ENCODE measurements around the gene DLGAP3.

Gene DLGAP3

DNA sequence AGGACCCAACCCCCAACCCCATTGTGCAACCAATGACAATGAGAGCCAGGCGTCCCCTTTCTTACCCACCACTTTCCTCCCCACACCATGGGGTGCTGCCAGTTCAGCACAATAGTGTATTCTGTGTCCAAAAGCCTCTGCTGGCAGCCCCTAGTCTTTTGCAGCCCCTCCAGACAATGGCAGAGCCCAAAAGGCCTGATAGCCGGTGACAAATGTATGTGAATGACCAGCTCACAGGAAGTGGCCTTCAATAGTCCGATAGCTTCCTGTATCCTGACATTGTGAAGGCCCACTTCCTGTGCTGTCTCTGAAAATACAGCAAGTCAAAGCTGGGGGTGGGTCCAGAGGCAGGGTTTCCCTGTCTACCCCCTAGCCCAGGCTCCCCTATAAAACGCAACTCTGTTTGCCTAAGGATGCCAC lies 86.5 kb downstream of the DLGAP3 start:
- Mint-ChIP-seq H3K9me3 (no peaks in the 10 kb centered on the region), H3K27me3 (ENCODE audit: low read depth) (no peaks in the 10 kb centered on the region), H3K36me3 (ENCODE audit: low read depth) (no peaks in the 10 kb centered on the region), H3K4me3 (no peak overlapping the region), H3K27ac (no peak overlapping the region), H3K4me1 (no peaks in the 10 kb centered on the region)
- TF ChIP-seq, protein P1, sequence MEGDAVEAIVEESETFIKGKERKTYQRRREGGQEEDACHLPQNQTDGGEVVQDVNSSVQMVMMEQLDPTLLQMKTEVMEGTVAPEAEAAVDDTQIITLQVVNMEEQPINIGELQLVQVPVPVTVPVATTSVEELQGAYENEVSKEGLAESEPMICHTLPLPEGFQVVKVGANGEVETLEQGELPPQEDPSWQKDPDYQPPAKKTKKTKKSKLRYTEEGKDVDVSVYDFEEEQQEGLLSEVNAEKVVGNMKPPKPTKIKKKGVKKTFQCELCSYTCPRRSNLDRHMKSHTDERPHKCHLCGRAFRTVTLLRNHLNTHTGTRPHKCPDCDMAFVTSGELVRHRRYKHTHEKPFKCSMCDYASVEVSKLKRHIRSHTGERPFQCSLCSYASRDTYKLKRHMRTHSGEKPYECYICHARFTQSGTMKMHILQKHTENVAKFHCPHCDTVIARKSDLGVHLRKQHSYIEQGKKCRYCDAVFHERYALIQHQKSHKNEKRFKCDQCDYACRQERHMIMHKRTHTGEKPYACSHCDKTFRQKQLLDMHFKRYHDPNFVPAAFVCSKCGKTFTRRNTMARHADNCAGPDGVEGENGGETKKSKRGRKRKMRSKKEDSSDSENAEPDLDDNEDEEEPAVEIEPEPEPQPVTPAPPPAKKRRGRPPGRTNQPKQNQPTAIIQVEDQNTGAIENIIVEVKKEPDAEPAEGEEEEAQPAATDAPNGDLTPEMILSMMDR (IDR thresholded peaks at IDR 0.05; ENCODE audit: unreplicated experiment in 3 of 3): no peak

DNA sequence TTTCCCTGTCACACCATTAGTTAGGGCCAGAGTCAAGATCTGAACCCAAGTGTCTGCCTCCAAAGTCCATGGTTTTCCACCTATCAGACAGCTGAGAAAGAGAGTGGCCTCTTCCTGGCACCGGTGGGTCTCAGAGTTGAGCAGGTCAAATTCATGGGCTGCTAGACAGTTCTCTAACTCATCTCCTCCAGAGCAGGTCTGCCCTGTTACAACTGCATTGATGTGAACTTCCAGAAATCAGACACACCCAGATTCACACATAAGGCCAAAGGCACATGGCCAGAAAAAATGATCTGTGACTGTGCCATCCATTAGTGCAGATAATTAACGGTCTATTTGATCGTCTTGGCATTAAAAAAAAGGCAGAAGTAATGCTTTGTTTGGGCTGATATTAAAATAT lies 87.4 kb downstream of the DLGAP3 start:
- TF ChIP-seq, protein P1 (IDR thresholded peaks at IDR 0.05; ENCODE audit: unreplicated experiment in 3 of 3): no peak
- Mint-ChIP-seq H3K9me3 (no peaks in the 10 kb centered on the region), H3K4me3 (no peak overlapping the region), H3K27me3 (ENCODE audit: low read depth) (no peaks in the 10 kb centered on the region), H3K36me3 (ENCODE audit: low read depth) (no peaks in the 10 kb centered on the region), H3K27ac (no peak overlapping the region), H3K4me1 (no peaks in the 10 kb centered on the region)

DNA sequence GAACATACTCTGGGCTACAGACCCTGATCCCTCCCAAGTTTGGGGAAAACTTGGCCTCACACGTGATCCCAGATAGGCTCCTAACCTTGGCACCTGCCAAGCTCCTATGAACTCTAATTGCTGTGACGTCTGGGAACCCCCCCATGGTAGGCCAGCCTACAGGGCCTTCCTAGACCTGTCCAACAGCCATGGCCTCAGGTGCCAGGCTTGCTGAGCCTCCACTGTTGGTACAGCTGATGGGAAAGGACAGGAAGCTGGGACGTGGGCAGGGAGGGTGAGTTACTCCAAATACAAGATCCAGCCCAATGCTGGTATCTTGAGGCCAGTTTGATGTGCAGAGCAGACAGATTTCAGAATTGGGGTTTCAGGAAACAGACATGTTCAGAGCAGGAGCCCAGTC lies 89.0 kb downstream of the DLGAP3 start:
- no peaks in the 10 kb centered on the region for H3K4me1 Mint-ChIP-seq
- TF ChIP-seq, protein P1 (IDR thresholded peaks at IDR 0.05; ENCODE audit: unreplicated experiment in 3 of 3): no peak
- no peaks in the 10 kb centered on the region for H3K9me3 Mint-ChIP-seq
- H3K36me3 Mint-ChIP-seq (ENCODE audit: low read depth): no peaks in the 10 kb centered on the region
- H3K27me3 Mint-ChIP-seq (ENCODE audit: low read depth): no peaks in the 10 kb centered on the region
- H3K4me3 Mint-ChIP-seq: no peak overlapping the region
- no peak overlapping the region for H3K27ac Mint-ChIP-seq

DNA sequence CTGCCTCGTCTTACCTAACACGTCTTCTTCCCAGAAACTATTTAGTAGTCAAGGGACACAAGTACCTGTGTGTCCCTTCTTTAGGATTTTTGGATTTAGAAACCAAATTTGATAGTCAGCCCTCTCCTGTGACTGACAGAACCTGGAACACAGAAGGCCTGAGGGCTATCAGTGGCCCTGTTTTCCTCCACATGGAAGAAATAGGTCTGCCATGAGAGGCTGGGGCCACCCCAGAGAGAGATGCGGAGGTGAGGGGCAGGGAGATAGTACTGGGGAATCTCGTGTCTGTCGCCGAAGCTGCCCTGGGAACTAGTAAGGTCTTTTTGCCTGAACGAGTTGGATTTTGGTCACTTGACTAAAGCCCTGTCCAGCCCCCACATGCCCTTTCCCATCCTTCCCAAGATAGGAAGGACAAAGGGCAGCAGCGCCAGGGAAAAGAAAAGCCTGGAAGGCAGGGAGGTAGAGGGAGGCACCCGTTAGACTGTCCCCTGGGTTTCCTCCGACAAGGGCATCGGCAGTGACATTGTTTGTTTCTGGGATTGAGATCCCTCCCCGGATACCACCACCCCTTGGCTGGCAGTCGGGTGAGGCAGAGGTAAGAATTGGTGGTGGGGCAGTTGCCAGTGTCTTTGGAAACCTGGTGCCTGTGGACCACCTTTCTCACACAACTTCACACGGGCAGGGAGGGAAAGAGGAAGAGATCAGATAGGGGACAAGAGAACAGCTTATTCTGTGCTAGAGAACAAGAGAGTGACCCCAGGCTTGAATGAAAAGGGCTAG lies 89.7 kb downstream of the DLGAP3 start:
- TF ChIP-seq, protein P1 (IDR thresholded peaks at IDR 0.05; ENCODE audit: unreplicated experiment in 3 of 3): no peak
- Mint-ChIP-seq H3K4me3 (no peak overlapping the region), H3K9me3 (no peaks in the 10 kb centered on the region), H3K27ac (no peak overlapping the region), H3K4me1 (no peaks in the 10 kb centered on the region), H3K36me3 (ENCODE audit: low read depth) (no peaks in the 10 kb centered on the region), H3K27me3 (ENCODE audit: low read depth) (no peaks in the 10 kb centered on the region)

DNA sequence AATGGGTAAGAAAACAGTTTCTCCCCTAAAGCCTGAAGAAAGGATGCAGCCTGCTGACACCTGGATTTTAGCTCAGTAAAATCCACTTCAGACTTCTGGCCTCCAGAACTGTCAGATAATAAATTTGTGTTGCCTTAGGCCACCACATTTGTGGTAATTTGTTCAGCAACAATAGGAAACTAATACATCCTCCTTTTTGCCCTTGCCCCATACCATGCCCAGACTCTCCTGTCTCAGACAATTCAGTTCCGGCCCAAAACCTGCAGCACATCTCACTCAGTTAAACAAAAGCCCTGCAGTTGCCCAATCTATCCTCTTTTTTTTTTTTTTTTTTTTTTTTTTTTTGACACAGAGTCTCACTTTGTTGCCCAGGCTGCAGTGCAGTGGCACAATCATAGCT lies 95.7 kb downstream of the DLGAP3 start:
- Mint-ChIP-seq H3K27me3 (ENCODE audit: low read depth) (no peaks in the 10 kb centered on the region), H3K4me3 (no peak overlapping the region), H3K27ac (no peak overlapping the region), H3K4me1 (no peaks in the 10 kb centered on the region), H3K36me3 (ENCODE audit: low read depth) (no peaks in the 10 kb centered on the region), H3K9me3 (no peaks in the 10 kb centered on the region)
- TF ChIP-seq, protein P1 (IDR thresholded peaks at IDR 0.05; ENCODE audit: unreplicated experiment in 3 of 3): no peak

DNA sequence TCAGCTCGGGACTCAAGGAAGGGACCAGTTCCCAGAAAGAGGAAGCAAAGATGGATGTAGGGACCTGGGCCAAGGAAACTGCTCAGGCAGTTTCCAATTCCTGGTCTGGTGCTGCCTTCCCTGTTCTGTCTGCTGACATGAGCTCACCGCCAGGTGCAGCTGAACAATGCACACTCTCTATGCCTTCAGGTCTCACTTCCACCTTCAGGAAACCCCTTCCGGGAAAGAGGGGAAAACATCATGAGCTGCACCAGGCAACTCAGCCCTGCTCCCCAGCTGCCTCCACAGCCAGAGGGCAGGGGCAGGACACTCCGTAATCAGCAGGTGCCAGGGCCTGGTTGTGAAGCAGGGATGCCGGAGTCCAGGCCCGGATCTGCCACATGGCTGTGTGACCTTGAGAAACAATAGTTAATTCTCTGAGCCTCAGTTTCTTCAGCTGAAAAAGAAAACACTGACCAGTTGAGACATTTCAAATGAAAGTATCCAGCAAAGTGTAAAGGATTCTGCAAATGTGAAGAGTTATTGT lies 97.7 kb downstream of the DLGAP3 start:
- Mint-ChIP-seq H3K27me3 (ENCODE audit: low read depth) (no peaks in the 10 kb centered on the region), H3K27ac (no peak overlapping the region), H3K4me1 (no peaks in the 10 kb centered on the region), H3K4me3 (no peak overlapping the region), H3K36me3 (ENCODE audit: low read depth) (no peaks in the 10 kb centered on the region), H3K9me3 (no peaks in the 10 kb centered on the region)
- TF ChIP-seq, protein P1 (IDR thresholded peaks at IDR 0.05; ENCODE audit: unreplicated experiment in 3 of 3): no peak

All from nephron (organoid).